Right lobe of liver (tissue), 6 donors: ENCODE measurements around the gene SLCO4A1. TPM values are rescaled to one million over a fixed set of nuclear protein-coding genes. Genes with fewer than 3 reads are reported as not detected.

ENCODE experiments used
- ATAC-seq, 4 donors: fragments of 200-7000 bp; cut with Tn5 transposase; one replicate each; pipeline ENCODE4 v1.9.1; 2020; ENCODE audit warnings: mild to moderate bottlenecking in 4 of 4, moderate library complexity in 4 of 4
- DNase-seq, 3 donors: peaks; one replicate each; pipeline ENCODE4 v3.0.0-alpha.2; 2020
- H3K27ac ChIP-seq, 3 donors: fragments of 200-600 bp; one replicate each; pipeline ENCODE4 v1.8.0; 2022
- H3K27me3 ChIP-seq, 2 donors: fragments of 200-600 bp; one replicate each; pipeline ENCODE4 v1.8.0; 2022
- H3K36me3 ChIP-seq, 4 donors: fragments of 200-600 bp; sonication (generic) in 1 of 4; one replicate each; pipeline versions ENCODE4 v1.5.1 to v1.8.0; 2017 to 2022; ENCODE audit warnings: control low read depth in 1 of 4
- H3K4me1 ChIP-seq, 4 donors: fragments of 200-600 bp; sonication (generic) in 1 of 4; one replicate each; pipeline versions ENCODE4 v1.5.1 to v1.8.0; 2017 to 2022; ENCODE audit warnings: control low read depth in 1 of 4
- H3K4me3 ChIP-seq, 3 donors: fragments of 200-600 bp; one replicate each; pipeline ENCODE4 v1.8.0; 2022
- H3K9me3 ChIP-seq, 4 donors: fragments of 200-600 bp; sonication (generic) in 1 of 4; one replicate each; pipeline versions ENCODE4 v1.5.1 to v1.8.0; 2017 to 2022; ENCODE audit warnings: control low read depth in 1 of 4
- CTCF ChIP-seq, 4 donors: fragments of 200-600 bp in 3 of 4; fragments of 450-650 bp in 1 of 4; IDR thresholded peaks; one replicate each; pipeline versions ENCODE4 v1.5.1 to v1.8.0; 2016 to 2022; ENCODE audit warnings: antibody characterized with exemption in 4 of 4, mild to moderate bottlenecking in 2 of 4
- POLR2A ChIP-seq: fragments of 450-650 bp; IDR thresholded peaks from one replicate; pipeline ENCODE4 v1.6.1; 2017; ENCODE audit warnings: antibody characterized with exemption, mild to moderate bottlenecking
- WGBS: methylation state at CpG from one replicate; pipeline ENCODE4 v1.1.6; 2018; ENCODE audit warnings: low coverage, low lambda C conversion rate; ENCODE audit not compliant: insufficient coverage; ENCODE audit errors: missing lambda C conversion rate; 5-methylcytosine and 5-hydroxymethylcytosine counted together
- intact Hi-C, 2 donors: fragments of 100-400 bp; cut with DNase I; formaldehyde crosslinking; loops; one replicate each; pipeline versions ENCODE4 v1.11.2 to v1.14.1; 2022
- total RNA-seq, 6 experiments: library from RNA; depleted of rRNA in 2 of 6; stranded (reverse); fragments of >200 nt in 2 of 6; fragmentation: NEBNext Ultra II Directional in 3 of 6; extraction: Animal tissue kit (Norgen Biotek cat#: 25700) in 3 of 6; gene quantifications; one replicate each; pipeline versions ENCODE4 v1.1.0 to v1.2.4, GENCODE V29; 2016 to 2023
- donor health status: DM: no; HTN: yes; CAD: no.
- donor health status: DM: no; HTN: no; CAD: no.
- donor health status: DM: no; HTN: no; CAD: no.
- donor health status: DM: no; HTN: yes; CAD: no.
- donor health status: DM: no; HTN: yes; CAD: no.

The SLCO4A1 gene
- total RNA-seq, 6 experiments from 2014 or later, result 0.93 to 8.8 (median 4.3) TPM

- WGBS, result 53% methylated on average over 9 of the region's 23 CpGs
- intact Hi-C loops, result no loop called here
- Histone ChIP-seq H3K9me3 (no peaks in the 10 kb centered on the region), H3K27me3 (peaks cover 0 to 16% of the 10 kb centered on the region in 2 donors), H3K4me3 (no peak overlapping the region), H3K27ac (no peak overlapping the region), H3K4me1 (no peaks in the 10 kb centered on the region), H3K36me3 (no peaks in the 10 kb centered on the region)
- no peak for ATAC-seq
- no peak for TF ChIP-seq CTCF (IDR thresholded peaks at IDR 0.05)
- peak in 1 of 3 donors; percentile 47 for DNase-seq
Observed at GRCh38 chr20:62710886-62711702, 68.8 kb downstream of the SLCO4A1 start.

- peak in 1 of 3 donors; percentile 38 for DNase-seq
- Histone ChIP-seq H3K36me3 (no peaks in the 10 kb centered on the region), H3K4me1 (no peaks in the 10 kb centered on the region), H3K27me3 (peaks cover 0 to 16% of the 10 kb centered on the region in 2 donors), H3K9me3 (no peaks in the 10 kb centered on the region), H3K27ac (no peak overlapping the region), H3K4me3 (no peak overlapping the region)
- TF ChIP-seq CTCF (IDR thresholded peaks at IDR 0.05) (no peak), POLR2A (no peak)
- intact Hi-C loops, result no loop called here
- no peak for ATAC-seq
- WGBS, result 42% methylated on average over 11 of the region's 23 CpGs
Observed at GRCh38 chr20:62711703-62712101, 69.4 kb downstream of the SLCO4A1 start.

- peaks cover 0 to 16% of the 10 kb centered on the region in 2 donors for H3K27me3 ChIP-seq
- 17% methylated on average over 1 of the region's 8 CpGs for WGBS
- H3K36me3 ChIP-seq, result no peaks in the 10 kb centered on the region
- no peak for TF ChIP-seq POLR2A
- no peak for TF ChIP-seq CTCF (IDR thresholded peaks at IDR 0.05)
- no peaks in the 10 kb centered on the region for H3K9me3 ChIP-seq
- no peak overlapping the region for H3K27ac ChIP-seq
- DNase-seq (peak in 1 of 3 donors; percentile 30), ATAC-seq (no peak)
- intact Hi-C loops, result no loop called here
- no peaks in the 10 kb centered on the region for H3K4me1 ChIP-seq
- no peak overlapping the region for H3K4me3 ChIP-seq
Observed at GRCh38 chr20:62712606-62713005, 70.3 kb downstream of the SLCO4A1 start.

- Histone ChIP-seq H3K27ac (no peak overlapping the region), H3K4me1 (no peaks in the 10 kb centered on the region), H3K27me3 (peaks cover 0 to 16% of the 10 kb centered on the region in 2 donors), H3K9me3 (no peaks in the 10 kb centered on the region), H3K4me3 (no peak overlapping the region), H3K36me3 (no peaks in the 10 kb centered on the region)
- peak in 1 of 3 donors; percentile 35 for DNase-seq
- intact Hi-C loops, result no loop called here
- TF ChIP-seq POLR2A (no peak), CTCF (IDR thresholded peaks at IDR 0.05) (no peak)
- WGBS, result 85% methylated on average over 7 of the region's 10 CpGs
- no peak for ATAC-seq
Observed at GRCh38 chr20:62714006-62714405, 71.7 kb downstream of the SLCO4A1 start.
